Cardiac muscle cell (in vitro differentiated cells and primary cell): ENCODE measurements around the gene TTC34. TPM values are rescaled to one million over a fixed set of nuclear protein-coding genes. Genes with fewer than 3 reads are reported as not detected.

ENCODE experiments used
- DNase-seq, 2 donors: peaks; one replicate each; pipeline versions ENCODE4 v3.0.0 to v3.0.0-alpha.2; 2010 to 2017; ENCODE audit warnings: low read depth in 1 of 2, low spot score in 1 of 2
- H3K27ac ChIP-seq: fragments of 200-600 bp; sonication (generic); 2 replicates; pipeline ENCODE4 v1.5.1; 2016
- H3K27me3 ChIP-seq: fragments of 200-600 bp; sonication (generic); 2 replicates; pipeline ENCODE4 v1.6.0; 2016; ENCODE audit warnings: control low read depth
- H3K36me3 ChIP-seq: fragments of 200-600 bp; sonication (generic); 2 replicates; pipeline ENCODE4 v1.5.1; 2016; ENCODE audit warnings: control low read depth
- H3K4me1 ChIP-seq: fragments of 200-600 bp; sonication (generic); 2 replicates; pipeline ENCODE4 v1.8.1; 2017; ENCODE audit warnings: low read depth, mild to moderate bottlenecking, mixed run types
- H3K4me3 ChIP-seq: fragments of 200-600 bp; sonication (generic); 2 replicates; pipeline ENCODE4 v1.5.1; 2016; ENCODE audit warnings: mild to moderate bottlenecking
- H3K9me3 ChIP-seq: fragments of 200-600 bp; sonication (generic); 2 replicates; pipeline ENCODE4 v1.5.1; 2017; ENCODE audit warnings: low read depth, mild to moderate bottlenecking, control low read depth
- polyA plus RNA-seq: library from polyadenylated mRNA; unstranded; fragments of >200 nt; fragmentation: Nextera tagmentation; extraction: Ambion mirVana; gene quantifications from 2 replicates; pipeline ENCODE4 v1.2.1, GENCODE V29; 2016
- total RNA-seq: library from RNA; depleted of rRNA; stranded (reverse); fragments of >200 nt; gene quantifications from 2 replicates; pipeline ENCODE4 v1.2.3, GENCODE V29; 2016
- TF ChIP-seq, protein P1 (sequence below): IDR thresholded peaks from 2 replicates; pipeline ENCODE4 v1.5.1; 2012; ENCODE audit warnings: low read depth, mild to moderate bottlenecking, low read length

The TTC34 gene
- total and polyA plus RNA-seq, 2 experiments from 2014 or later: not detected

DNA sequence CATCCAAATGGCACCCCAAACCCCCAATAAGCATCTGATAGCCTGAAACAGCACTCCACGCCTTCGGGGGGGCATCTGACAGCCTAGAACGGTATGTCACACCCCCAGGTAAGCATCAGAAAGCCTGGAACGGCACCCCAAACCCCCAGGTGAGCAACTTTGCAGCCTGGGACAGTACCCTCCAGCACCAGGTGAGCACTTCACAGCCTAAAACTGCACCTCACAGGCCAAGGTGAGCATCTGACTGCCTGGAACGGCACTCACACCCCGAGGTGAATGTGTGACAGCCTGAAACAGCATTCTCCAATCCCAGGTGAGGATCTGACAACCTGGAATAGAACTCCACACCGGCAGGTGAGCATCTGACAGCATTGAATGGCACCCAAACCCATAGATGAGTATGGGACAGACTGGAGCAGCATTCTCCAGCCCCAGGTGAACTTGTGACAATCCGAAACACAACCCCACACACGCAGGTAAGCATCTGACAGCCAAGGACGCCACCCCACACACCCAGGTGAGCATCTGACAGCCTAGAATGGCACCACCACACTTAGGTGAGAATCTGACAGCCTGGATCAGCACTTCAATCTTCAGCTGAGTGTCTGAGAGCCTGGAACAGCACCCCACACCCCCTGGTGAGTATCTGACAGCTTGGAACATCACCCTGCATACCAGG, 150.4 kb downstream of the TTC34 start:
- no peak for DNase-seq
- Histone ChIP-seq H3K36me3 (no peaks in the 10 kb centered on the region), H3K27ac (no peak overlapping the region), H3K4me3 (no peak overlapping the region), H3K4me1 (no peaks in the 10 kb centered on the region), H3K9me3 (peaks cover 12% of the 10 kb centered on the region), H3K27me3 (no peaks in the 10 kb centered on the region)
- TF ChIP-seq, protein P1, sequence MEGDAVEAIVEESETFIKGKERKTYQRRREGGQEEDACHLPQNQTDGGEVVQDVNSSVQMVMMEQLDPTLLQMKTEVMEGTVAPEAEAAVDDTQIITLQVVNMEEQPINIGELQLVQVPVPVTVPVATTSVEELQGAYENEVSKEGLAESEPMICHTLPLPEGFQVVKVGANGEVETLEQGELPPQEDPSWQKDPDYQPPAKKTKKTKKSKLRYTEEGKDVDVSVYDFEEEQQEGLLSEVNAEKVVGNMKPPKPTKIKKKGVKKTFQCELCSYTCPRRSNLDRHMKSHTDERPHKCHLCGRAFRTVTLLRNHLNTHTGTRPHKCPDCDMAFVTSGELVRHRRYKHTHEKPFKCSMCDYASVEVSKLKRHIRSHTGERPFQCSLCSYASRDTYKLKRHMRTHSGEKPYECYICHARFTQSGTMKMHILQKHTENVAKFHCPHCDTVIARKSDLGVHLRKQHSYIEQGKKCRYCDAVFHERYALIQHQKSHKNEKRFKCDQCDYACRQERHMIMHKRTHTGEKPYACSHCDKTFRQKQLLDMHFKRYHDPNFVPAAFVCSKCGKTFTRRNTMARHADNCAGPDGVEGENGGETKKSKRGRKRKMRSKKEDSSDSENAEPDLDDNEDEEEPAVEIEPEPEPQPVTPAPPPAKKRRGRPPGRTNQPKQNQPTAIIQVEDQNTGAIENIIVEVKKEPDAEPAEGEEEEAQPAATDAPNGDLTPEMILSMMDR: no peak

DNA sequence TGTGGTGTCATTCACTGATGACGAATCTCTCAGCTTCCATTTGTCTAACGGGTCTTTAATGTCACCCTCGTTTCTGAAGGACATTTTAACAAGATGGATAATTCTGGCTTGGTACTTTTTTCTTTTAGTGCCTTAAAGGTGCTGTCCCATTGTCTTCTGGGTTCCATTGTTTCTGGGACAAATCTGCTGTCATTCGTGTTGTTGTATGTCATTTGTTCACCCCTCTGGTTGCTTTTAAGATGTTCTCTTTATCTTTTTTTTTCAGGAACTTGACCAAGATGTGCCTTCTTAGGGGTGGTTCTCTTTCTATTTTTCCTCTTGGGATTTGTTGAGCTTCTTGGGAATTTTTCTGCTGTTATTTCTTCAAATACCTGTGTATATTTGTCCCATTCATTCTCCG, 154.7 kb downstream of the TTC34 start:
- no peak for DNase-seq
- TF ChIP-seq, protein P1: no peak
- Histone ChIP-seq H3K36me3 (no peaks in the 10 kb centered on the region), H3K27ac (no peak overlapping the region), H3K4me3 (no peak overlapping the region), H3K4me1 (no peaks in the 10 kb centered on the region), H3K27me3 (no peaks in the 10 kb centered on the region), H3K9me3 (no peaks in the 10 kb centered on the region)

DNA sequence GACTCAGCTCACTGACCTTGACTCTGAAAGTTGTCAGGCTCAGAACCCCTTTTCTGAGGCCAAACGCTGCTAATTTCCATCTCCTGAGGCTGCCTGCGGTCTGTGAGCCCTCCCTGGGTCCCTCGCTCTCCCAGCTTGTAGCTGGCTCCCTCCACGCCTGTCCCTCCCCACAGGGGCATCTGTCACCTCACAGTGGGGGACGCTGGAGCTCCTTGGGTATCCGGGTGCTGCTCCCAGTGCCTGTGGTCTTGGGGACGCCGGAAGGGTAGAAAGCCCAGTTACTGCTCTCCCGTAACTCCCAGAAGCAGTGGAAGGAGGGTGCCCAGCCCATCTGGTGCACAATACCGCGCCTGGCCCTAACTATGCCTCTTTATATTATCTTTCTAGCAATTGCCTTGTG, 155.7 kb downstream of the TTC34 start:
- no peaks in the 10 kb centered on the region for H3K9me3 ChIP-seq
- TF ChIP-seq, protein P1: no peak
- H3K4me3 ChIP-seq: no peak overlapping the region
- no peak overlapping the region for H3K27ac ChIP-seq
- DNase-seq: no peak
- H3K27me3 ChIP-seq: no peaks in the 10 kb centered on the region
- no peaks in the 10 kb centered on the region for H3K4me1 ChIP-seq
- H3K36me3 ChIP-seq: no peaks in the 10 kb centered on the region

DNA sequence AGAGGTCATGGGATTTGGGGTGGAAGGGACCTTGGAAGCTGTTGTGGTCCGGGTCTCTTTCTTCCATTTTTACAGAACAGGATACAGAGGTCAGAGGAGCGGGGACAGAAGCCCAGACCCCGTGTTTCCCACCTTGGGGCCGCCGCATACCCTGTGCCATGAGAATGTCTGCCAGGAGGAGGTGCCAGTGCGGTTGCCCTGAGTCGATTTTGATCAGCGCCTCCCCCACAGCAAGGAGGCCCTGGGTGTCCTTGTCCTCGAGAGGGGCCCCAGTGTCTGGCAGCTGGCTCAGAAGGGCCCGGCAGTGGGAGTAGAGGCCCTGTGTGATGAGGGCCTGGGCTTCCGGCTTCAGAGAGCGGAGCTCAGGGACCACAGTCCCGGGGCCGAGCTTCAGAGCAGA, 156.3 kb downstream of the TTC34 start:
- TF ChIP-seq, protein P1: no peak
- no peak for DNase-seq
- H3K4me3 ChIP-seq: no peak overlapping the region
- H3K27ac ChIP-seq: no peak overlapping the region
- no peaks in the 10 kb centered on the region for H3K9me3 ChIP-seq
- no peaks in the 10 kb centered on the region for H3K4me1 ChIP-seq
- H3K27me3 ChIP-seq: no peaks in the 10 kb centered on the region
- H3K36me3 ChIP-seq: no peaks in the 10 kb centered on the region

DNA sequence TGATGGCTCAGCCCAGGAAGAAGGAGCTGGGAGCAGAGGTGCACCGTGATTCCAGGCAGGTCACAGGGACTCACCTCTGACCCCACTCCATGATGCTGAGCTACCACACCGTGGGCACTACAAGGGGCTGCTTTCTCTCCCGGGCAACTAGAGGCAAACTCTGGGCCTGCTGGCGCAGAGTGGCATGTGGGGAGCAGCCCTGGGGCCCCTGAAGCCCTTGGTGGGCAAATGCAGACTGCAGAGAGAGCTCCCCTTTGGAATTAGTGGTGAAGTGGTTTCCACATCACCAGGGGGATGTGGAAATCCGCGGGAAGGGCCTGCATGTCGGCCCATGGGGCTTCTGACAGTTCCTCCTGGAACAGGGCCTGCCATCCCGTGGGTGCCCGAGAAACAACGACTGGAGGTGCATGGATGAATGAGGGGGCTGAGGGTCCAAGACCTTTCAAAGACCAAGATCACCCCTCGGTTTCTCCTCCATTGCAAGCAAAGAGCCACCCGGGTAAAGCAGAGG, 156.8 kb downstream of the TTC34 start:
- Histone ChIP-seq H3K4me3 (no peak overlapping the region), H3K27ac (no peak overlapping the region), H3K4me1 (no peaks in the 10 kb centered on the region), H3K36me3 (no peaks in the 10 kb centered on the region), H3K27me3 (no peaks in the 10 kb centered on the region), H3K9me3 (no peaks in the 10 kb centered on the region)
- TF ChIP-seq, protein P1: no peak
- no peak for DNase-seq
